Loucy (cell line): ENCODE measurements around the gene HIPK1.

ENCODE experiments used
- H2AFZ ChIP-seq: fragments of 200-600 bp; sonication (generic); 2 replicates; pipeline ENCODE4 v1.6.0; 2016; ENCODE audit warnings: antibody characterized with exemption, mild to moderate bottlenecking, low read length, moderate library complexity
- H3F3A ChIP-seq: fragments of 200-600 bp; 2 replicates; pipeline ENCODE4 v1.6.0; 2016; ENCODE audit warnings: antibody characterized with exemption, low read depth, mild to moderate bottlenecking
- H3K27me3 ChIP-seq: fragments of 200-600 bp; sonication (generic); 2 replicates; pipeline ENCODE4 v1.6.1; 2014; ENCODE audit warnings: low read length, mild to moderate bottlenecking; ENCODE audit not compliant: insufficient read depth, poor library complexity, severe bottlenecking
- H3K36me3 ChIP-seq: fragments of 200-600 bp; sonication (generic); 2 replicates; pipeline ENCODE4 v1.6.1; 2016; ENCODE audit warnings: low read length; ENCODE audit not compliant: insufficient read depth
- H3K4me1 ChIP-seq: fragments of 200-600 bp; sonication (generic); 2 replicates; pipeline ENCODE4 v1.5.1; 2014; ENCODE audit warnings: low read length, mild to moderate bottlenecking; ENCODE audit not compliant: insufficient read depth, poor library complexity, severe bottlenecking
- H3K4me2 ChIP-seq: fragments of 200-600 bp; sonication (generic); 2 replicates; pipeline ENCODE4 v1.6.0; 2014; ENCODE audit warnings: antibody characterized with exemption, low read length, low read depth, mild to moderate bottlenecking; ENCODE audit not compliant: poor library complexity, severe bottlenecking
- H3K4me3 ChIP-seq: fragments of 200-600 bp; sonication (generic); 2 replicates; pipeline ENCODE4 v1.5.1; 2014; ENCODE audit warnings: low read length, mild to moderate bottlenecking, mixed read lengths; ENCODE audit not compliant: poor library complexity, severe bottlenecking
- H3K79me2 ChIP-seq: fragments of 200-600 bp; sonication (generic); 2 replicates; pipeline ENCODE4 v1.6.1; 2014; ENCODE audit warnings: low read length; ENCODE audit not compliant: insufficient read depth
- H3K9ac ChIP-seq: fragments of 200-600 bp; sonication (generic); 2 replicates; pipeline ENCODE4 v1.6.0; 2014; ENCODE audit warnings: mild to moderate bottlenecking, low read depth, low read length, moderate library complexity; ENCODE audit not compliant: poor library complexity, severe bottlenecking
- H3K9me2 ChIP-seq: fragments of 200-600 bp; sonication (generic); replicated peaks from 2 replicates; pipeline ENCODE4 v1.6.1; 2016; ENCODE audit warnings: low read depth, low read length, mixed read lengths
- H3K9me3 ChIP-seq: fragments of 200-600 bp; sonication (generic); 2 replicates; pipeline ENCODE4 v1.6.1; 2014; ENCODE audit warnings: mild to moderate bottlenecking, antibody characterized with exemption, low read length, low read depth; ENCODE audit not compliant: insufficient read depth
- H4K20me1 ChIP-seq: fragments of 200-600 bp; sonication (generic); 2 replicates; pipeline ENCODE4 v1.6.0; 2014; ENCODE audit warnings: antibody characterized with exemption, low read length, mild to moderate bottlenecking; ENCODE audit not compliant: insufficient read depth, poor library complexity, severe bottlenecking
- EZH2phosphoT487 ChIP-seq: fragments of 200-600 bp; IDR thresholded peaks from 2 replicates; pipeline ENCODE4 v1.6.1; 2018; ENCODE audit warnings: antibody characterized with exemption, mild to moderate bottlenecking, moderate library complexity, borderline replicate concordance
- TF ChIP-seq, protein P1 (sequence below): fragments of 200-600 bp; sonication (generic); conservative IDR thresholded peaks from 2 replicates; pipeline ENCODE4 v1.5.1; 2014; ENCODE audit warnings: mild to moderate bottlenecking, antibody characterized with exemption, low read length

HIPK1 gene

DNA sequence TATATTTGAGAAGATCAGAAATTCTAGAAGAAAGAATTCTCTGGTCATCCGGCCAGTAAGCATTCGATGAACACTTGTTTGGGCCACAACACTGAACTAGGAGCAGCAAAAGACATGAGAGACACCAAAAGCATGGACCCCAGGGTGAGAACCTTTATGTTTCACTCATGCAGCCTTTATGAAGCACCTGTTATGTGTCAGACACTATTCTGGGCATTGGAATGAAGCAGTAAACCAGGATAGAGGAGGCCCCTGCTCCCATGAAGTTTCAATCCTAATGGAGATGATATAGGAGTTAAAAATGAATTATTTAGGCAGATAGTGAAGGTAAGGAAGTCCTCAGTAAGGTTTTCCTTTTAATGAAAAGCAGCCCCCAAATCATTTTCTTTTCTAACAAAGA is 93.8 kb downstream of the HIPK1 start:
- Histone ChIP-seq H3K4me1 (no peaks in the 10 kb centered on the region), H2AFZ (no peak overlapping the region), H3K79me2 (no peaks in the 10 kb centered on the region), H3K4me3 (no peak overlapping the region), H3K9me3 (no peaks in the 10 kb centered on the region), H3K27me3 (no peaks in the 10 kb centered on the region), H3F3A (no peaks in the 10 kb centered on the region), H3K9me2 (no peaks in the 10 kb centered on the region), H3K9ac (no peak overlapping the region), H4K20me1 (no peaks in the 10 kb centered on the region), H3K4me2 (no peak overlapping the region), H3K36me3 (no peaks in the 10 kb centered on the region)
- TF ChIP-seq, protein P1, sequence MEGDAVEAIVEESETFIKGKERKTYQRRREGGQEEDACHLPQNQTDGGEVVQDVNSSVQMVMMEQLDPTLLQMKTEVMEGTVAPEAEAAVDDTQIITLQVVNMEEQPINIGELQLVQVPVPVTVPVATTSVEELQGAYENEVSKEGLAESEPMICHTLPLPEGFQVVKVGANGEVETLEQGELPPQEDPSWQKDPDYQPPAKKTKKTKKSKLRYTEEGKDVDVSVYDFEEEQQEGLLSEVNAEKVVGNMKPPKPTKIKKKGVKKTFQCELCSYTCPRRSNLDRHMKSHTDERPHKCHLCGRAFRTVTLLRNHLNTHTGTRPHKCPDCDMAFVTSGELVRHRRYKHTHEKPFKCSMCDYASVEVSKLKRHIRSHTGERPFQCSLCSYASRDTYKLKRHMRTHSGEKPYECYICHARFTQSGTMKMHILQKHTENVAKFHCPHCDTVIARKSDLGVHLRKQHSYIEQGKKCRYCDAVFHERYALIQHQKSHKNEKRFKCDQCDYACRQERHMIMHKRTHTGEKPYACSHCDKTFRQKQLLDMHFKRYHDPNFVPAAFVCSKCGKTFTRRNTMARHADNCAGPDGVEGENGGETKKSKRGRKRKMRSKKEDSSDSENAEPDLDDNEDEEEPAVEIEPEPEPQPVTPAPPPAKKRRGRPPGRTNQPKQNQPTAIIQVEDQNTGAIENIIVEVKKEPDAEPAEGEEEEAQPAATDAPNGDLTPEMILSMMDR = no peak
- TF ChIP-seq EZH2phosphoT487 = no peak

DNA sequence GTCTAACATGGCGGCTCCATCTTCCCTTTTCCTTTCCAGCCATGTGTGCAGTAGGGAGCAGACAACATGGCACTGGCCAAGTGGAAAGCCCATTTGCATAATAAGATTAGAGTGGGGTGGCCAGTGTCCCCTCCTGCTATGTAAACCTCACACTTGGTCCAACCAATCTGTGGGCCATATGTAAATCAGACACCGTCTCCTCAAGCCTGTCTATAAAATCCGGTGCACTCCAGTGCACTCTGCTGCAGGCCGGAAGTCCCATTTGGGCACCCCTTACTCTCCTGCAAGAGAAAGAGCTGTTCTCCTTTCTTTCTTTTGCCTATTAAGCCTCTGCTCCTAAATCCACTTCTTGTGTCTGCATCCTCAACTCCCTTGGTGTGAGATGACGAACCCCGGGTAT is 94.3 kb downstream of the HIPK1 start:
- H3K9me3 ChIP-seq = no peaks in the 10 kb centered on the region
- no peak overlapping the region for H2AFZ ChIP-seq
- no peak overlapping the region for H3K9ac ChIP-seq
- no peaks in the 10 kb centered on the region for H3K27me3 ChIP-seq
- H3F3A ChIP-seq = no peaks in the 10 kb centered on the region
- no peak overlapping the region for H3K4me2 ChIP-seq
- H3K36me3 ChIP-seq = no peaks in the 10 kb centered on the region
- H4K20me1 ChIP-seq = no peaks in the 10 kb centered on the region
- H3K4me1 ChIP-seq = no peaks in the 10 kb centered on the region
- TF ChIP-seq, protein P1 = no peak
- no peak for TF ChIP-seq EZH2phosphoT487
- no peak overlapping the region for H3K4me3 ChIP-seq
- H3K9me2 ChIP-seq = no peaks in the 10 kb centered on the region
- H3K79me2 ChIP-seq = no peaks in the 10 kb centered on the region

DNA sequence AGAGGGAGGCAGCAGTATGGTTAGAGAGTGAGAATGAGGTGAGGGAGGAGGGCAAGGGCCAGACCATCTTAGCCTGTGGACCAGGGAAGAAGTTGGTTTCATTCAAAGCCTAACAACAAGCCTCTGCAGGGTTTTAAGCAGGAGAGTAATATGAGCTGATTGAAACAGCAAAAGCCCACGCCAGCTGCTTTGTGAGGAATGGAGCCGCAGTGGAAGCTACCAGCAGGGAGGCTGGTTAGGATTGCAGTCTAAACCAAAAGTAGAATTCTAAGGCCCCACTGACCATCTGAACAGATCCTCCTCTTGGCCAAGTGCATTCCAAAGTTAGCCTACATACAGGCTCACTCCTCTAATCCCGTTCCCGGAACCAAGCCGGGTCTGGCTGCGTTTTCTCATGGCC is 94.9 kb downstream of the HIPK1 start:
- Histone ChIP-seq H3K4me1 (no peaks in the 10 kb centered on the region), H3F3A (no peaks in the 10 kb centered on the region), H3K79me2 (no peaks in the 10 kb centered on the region), H2AFZ (no peak overlapping the region), H3K36me3 (no peaks in the 10 kb centered on the region), H3K4me3 (no peak overlapping the region), H4K20me1 (no peaks in the 10 kb centered on the region), H3K9me3 (no peaks in the 10 kb centered on the region), H3K9ac (no peak overlapping the region), H3K27me3 (no peaks in the 10 kb centered on the region), H3K4me2 (no peak overlapping the region), H3K9me2 (no peaks in the 10 kb centered on the region)
- no peak for TF ChIP-seq EZH2phosphoT487
- TF ChIP-seq, protein P1 = no peak
